GM19023 (cell line): ENCODE data around the gene PLCH1.

Source experiments
- ATAC-seq: cut with Tn5 transposase; IDR thresholded peaks from one replicate; pipeline ENCODE4 v1.9.1; 2021; ENCODE audit warnings: mild to moderate bottlenecking, moderate library complexity; ENCODE audit not compliant: unreplicated experiment

The PLCH1 gene

GRCh38 chr3:155609586-155609985, 135.3 kb downstream of the PLCH1 start:
- ATAC-seq: no peak

- no peak for ATAC-seq
Measured at GRCh38 chr3:155608228-155608920, 136.5 kb downstream of the PLCH1 start.

GRCh38 chr3:155607761-155608160, 137.1 kb downstream of the PLCH1 start:
- ATAC-seq: no peak

DNA sequence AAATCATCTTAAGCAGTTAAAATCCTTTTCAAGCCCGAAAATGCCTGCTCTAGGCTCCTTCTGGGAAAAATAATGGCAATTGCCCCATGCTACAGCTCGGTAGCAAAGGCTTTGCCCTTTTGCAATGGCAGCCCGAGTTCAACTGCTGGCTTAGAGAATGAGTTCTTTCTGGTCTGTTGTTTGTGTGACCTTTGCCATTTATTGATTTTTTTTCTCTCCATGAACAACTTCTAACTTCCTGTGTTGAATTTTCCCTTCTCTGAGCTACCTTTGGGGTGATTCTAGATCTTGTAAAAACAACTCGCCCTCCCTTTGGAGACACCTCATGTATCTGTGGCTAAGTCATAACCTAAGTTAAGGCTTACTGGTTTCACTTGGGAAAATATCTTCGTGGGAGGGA, 139.3 kb downstream of the PLCH1 start:
- ATAC-seq: no peak

- no peak for ATAC-seq
Measured at GRCh38 chr3:155604967-155605366, 139.9 kb downstream of the PLCH1 start.

- ATAC-seq: no peak
Measured at GRCh38 chr3:155604126-155604525, 140.7 kb downstream of the PLCH1 start.

DNA sequence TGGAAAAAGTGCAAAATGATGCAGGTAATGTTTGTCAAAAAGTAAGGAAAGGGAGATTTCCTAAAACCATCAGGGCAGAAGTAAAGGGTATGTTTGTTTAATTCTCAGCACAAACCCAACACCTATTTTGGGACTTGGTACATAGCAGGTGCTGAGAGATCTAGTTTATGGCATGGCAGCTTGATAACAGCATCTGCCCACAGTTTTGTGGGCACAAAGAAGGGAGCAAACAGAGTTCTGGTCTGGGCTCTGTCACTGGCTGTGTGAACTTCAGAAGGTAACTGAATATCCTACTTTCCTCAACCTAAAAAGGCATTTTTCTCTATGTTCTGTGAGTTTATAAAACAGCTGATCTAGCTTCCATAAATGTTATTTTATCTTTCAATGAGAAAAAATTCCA, 141.6 kb downstream of the PLCH1 start:
- ATAC-seq: no peak

- ATAC-seq: no peak
Measured at GRCh38 chr3:155602307-155602706, 142.6 kb downstream of the PLCH1 start.

DNA sequence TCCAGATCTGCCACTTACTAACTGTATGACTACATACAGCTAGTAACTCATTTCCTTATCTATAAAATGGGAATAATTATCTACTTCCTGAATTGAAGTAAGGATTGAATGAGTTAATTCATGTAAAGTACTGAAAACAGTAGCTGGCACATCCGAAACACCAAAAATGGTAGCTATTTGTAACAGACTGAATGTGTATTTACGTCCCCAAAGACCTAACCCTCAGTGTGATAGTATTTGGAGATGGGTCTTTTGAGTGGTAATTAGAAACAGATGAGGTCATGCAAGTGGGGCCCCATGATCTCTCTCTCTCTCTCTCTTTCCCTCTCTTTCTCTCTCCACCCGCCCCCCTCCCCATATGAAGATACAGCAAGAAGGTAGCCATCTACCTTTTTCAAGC, 146.2 kb downstream of the PLCH1 start:
- no peak for ATAC-seq

DNA sequence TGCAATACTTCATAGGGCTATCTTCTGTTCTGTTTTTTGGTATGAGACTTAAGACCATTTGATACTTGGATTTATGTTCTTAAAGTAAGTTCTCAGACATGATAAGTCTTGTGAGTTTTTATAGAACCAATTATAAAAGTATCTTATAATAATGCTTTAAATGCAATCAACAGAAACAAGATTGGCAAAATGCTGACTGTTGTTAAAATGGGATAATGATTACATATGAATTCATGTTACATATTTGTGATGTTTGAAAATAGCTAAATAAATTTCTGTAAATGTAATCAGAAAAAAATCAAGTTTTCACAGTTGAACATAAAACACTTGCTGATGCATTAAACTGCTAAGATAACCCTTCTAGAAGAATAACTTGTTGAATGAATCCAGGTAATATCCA, 148.3 kb downstream of the PLCH1 start:
- ATAC-seq: no peak

- ATAC-seq: no peak
Measured at GRCh38 chr3:155595371-155595770, 149.5 kb downstream of the PLCH1 start.

- ATAC-seq: no peak
Measured at GRCh38 chr3:155594526-155595187, 150.2 kb downstream of the PLCH1 start.

DNA sequence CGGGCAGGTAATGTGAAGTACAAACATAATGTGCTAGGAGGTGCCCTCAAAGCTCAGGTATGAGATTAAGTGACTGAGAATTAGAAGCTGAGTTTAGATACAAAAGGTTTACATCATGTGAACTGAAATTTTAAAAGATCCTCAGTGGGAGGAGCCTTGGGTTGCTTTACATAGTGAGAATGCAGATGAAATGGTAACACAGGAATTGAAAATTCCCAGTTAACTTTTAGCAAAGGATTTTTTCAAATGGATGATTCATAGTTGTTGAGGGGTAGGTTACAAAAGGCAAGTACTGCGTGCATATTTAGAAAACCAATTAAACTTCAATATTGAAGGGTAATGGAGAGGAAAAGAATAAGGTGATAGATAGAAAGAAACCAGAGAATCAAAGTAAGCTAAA, 157.3 kb downstream of the PLCH1 start:
- no peak for ATAC-seq

DNA sequence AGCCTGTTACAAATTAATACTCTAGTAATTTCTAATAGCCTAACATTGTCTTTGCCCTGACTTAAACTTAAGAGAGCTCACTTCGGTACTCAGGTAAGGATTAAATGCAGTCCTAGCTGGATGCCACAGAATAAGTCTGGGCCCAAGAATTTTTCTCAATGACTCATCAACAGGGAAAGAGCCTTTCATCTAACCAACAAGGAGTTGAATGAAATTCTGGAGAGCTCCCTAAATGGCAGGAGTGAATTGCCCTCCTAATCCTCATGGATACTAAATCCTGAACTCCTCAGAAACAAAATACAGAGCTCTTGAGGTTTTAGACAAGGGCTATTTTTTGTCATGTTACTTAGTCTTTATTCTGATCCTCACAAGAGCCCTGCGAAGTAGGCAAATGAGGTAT, 159.5 kb downstream of the PLCH1 start:
- ATAC-seq: no peak

- ATAC-seq: no peak
Measured at GRCh38 chr3:155581579-155581978, 163.3 kb downstream of the PLCH1 start.

DNA sequence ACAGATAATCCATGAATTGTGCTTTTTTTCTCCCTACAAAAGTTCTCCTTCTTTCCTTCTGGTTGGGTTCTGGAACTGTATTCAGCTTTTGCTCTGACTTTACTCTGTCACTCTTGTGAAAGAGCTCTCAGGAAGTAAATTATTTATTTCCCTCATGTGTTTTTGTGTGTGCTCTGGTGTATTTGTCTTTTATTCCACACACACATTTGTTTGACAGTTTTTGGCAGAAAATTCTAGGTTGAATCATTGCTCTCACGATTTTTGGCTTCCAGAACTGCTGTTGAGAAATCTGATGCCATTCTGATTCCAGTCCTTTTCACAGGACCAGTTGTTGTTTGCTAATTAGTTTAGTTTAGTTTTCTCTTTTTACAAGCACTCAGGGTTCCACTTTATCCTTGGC, 172.8 kb downstream of the PLCH1 start:
- ATAC-seq: no peak

- no peak for ATAC-seq
Measured at GRCh38 chr3:155568295-155568694, 176.6 kb downstream of the PLCH1 start.

DNA sequence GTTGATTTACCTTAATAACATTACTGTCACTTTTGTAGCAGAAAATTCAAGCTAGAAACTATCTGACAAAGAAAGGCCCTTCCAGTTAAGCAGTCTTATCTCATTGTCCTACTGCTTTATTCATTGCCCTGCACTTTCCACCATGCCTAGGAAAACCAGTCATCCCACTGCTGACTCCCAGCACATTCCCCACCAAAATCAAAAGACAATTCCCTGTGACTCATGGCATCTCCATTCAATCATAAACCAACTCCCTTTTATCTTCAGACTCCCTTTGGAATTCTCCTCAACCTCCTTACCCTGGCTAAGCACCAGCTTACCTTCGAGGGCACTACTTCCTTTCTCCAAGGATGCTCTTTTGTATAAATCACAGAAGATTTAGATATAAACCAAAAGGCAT, 184.3 kb downstream of the PLCH1 start:
- no peak for ATAC-seq

DNA sequence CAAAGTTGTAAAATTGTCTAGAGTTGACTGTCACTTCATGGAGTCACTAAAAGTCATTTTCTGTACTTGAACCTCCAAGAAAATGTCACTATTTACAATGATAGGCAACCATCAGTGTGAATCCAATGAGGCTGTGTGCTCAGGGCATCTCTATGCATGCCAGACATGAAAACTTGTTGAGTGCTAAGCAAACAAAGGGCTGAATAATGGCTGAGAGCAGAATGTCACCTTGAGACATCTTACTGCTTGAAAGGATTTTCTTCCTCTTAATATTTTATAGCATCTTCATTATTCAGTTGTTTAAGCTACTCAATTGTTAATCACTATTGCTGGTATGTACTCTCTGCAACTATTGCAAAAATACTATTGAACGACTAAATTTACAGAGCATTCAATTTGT, 184.7 kb downstream of the PLCH1 start:
- no peak for ATAC-seq

GRCh38 chr3:155556531-155556930, 188.3 kb downstream of the PLCH1 start:
- ATAC-seq: no peak

- ATAC-seq: peak; percentile 3
Measured at GRCh38 chr3:155555479-155556060, 189.3 kb downstream of the PLCH1 start.

- peak; percentile 83 for ATAC-seq
Measured at GRCh38 chr3:155554777-155555451, 190.0 kb downstream of the PLCH1 start.
